Measurements from ENCODE around the gene KCNJ3.

KCNJ3 gene, protein sequence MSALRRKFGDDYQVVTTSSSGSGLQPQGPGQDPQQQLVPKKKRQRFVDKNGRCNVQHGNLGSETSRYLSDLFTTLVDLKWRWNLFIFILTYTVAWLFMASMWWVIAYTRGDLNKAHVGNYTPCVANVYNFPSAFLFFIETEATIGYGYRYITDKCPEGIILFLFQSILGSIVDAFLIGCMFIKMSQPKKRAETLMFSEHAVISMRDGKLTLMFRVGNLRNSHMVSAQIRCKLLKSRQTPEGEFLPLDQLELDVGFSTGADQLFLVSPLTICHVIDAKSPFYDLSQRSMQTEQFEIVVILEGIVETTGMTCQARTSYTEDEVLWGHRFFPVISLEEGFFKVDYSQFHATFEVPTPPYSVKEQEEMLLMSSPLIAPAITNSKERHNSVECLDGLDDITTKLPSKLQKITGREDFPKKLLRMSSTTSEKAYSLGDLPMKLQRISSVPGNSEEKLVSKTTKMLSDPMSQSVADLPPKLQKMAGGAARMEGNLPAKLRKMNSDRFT

GRCh38 chr2:154698296-154698720 is at the start of gene KCNJ3:
TSS of gene KCNJ3 (plus strand) at chr2:154698695. CDS start at chr2:154698776, 81 bp downstream.
- DNase-seq (ENCODE audit: low spot score), result no peak
- in situ Hi-C loops (cut with MboI; ENCODE audit: low pct_unique_long_range_greater_than_20kb, low sequenced_read_pairs, unreplicated experiment), result no loop called here
- no peak for TF ChIP-seq CTCF (IDR thresholded peaks at IDR 0.05; ENCODE audit: extremely low read depth, insufficient read depth, missing control alignments)

DNA sequence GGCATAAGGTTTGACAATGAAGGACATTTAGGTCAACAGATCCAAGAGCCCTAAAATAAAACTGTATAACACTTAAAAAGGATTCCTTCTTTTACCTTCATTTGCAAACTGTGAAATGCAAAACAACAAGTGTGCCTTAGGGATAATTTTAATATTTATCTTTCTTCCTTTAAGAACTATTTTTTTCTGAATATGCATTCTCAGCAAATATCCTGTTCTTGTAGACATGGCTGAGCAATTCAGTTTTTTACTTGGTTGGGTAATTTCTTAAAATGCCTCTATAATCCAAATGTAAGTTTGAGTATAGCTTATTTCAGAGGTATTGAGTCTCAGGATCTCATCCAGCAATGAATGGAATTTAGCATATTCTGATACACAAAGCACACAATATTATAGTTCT is 43.0 kb upstream of the KCNJ3 start:
- in situ Hi-C loops (cut with MboI; ENCODE audit: low pct_unique_long_range_greater_than_20kb, low sequenced_read_pairs, unreplicated experiment), result no loop called here
- no peak for TF ChIP-seq CTCF (IDR thresholded peaks at IDR 0.05; ENCODE audit: extremely low read depth, insufficient read depth, missing control alignments)
- no peak for DNase-seq (ENCODE audit: low spot score)

- no peak for TF ChIP-seq CTCF (IDR thresholded peaks at IDR 0.05; ENCODE audit: extremely low read depth, insufficient read depth, missing control alignments)
- no peak for DNase-seq (ENCODE audit: low spot score)
- in situ Hi-C loops (cut with MboI; ENCODE audit: low pct_unique_long_range_greater_than_20kb, low sequenced_read_pairs, unreplicated experiment), result no loop called here
Observed at GRCh38 chr2:154658854-154659253, 39.6 kb upstream of the KCNJ3 start.

DNA sequence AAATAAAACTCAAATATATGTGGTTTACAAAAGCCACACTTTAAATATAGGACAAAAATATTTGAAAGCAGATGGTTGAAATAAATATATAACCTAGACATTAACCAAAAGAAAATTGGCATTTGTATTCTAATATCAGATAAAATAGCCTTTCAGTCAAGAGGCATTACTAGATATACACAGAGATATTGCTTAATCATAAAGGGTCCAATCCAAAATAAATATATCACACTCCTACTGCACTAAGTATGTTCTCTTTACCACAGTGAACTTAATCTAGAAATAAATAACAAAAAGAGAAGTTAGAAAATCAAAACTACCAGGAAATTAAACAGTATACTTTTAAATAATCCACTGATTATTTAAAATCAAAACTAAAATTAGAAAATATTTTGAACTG is 34.2 kb upstream of the KCNJ3 start:
- TF ChIP-seq CTCF (IDR thresholded peaks at IDR 0.05; ENCODE audit: extremely low read depth, insufficient read depth, missing control alignments), result no peak
- in situ Hi-C loops (cut with MboI; ENCODE audit: low pct_unique_long_range_greater_than_20kb, low sequenced_read_pairs, unreplicated experiment), result no loop called here
- DNase-seq (ENCODE audit: low spot score), result no peak

GRCh38 chr2:154670083-154670482 is 28.4 kb upstream of the KCNJ3 start:
- in situ Hi-C loops (cut with MboI; ENCODE audit: low pct_unique_long_range_greater_than_20kb, low sequenced_read_pairs, unreplicated experiment), result no loop called here
- TF ChIP-seq CTCF (IDR thresholded peaks at IDR 0.05; ENCODE audit: extremely low read depth, insufficient read depth, missing control alignments), result no peak
- no peak for DNase-seq (ENCODE audit: low spot score)

DNA sequence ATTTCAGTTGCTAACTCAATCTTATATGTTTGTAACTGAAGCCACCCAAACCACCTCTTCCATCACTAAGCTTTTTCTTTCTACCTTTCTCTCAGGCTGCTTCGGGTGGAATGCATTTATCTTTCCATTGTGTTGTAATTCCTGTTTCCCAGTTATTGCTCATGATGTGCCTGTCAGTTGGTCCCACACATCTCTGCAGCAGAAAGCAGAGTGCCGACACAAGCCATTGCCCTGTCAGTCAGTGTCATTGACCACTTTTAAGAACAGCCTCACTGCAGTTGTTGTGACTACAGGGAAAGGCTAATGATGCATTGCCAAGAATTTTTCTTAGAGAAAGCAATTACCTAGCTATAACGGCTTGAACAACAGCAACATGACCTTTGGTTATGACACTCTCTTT is 24.8 kb upstream of the KCNJ3 start:
- in situ Hi-C loops (cut with MboI; ENCODE audit: low pct_unique_long_range_greater_than_20kb, low sequenced_read_pairs, unreplicated experiment), result no loop called here
- no peak for TF ChIP-seq CTCF (IDR thresholded peaks at IDR 0.05; ENCODE audit: extremely low read depth, insufficient read depth, missing control alignments)
- DNase-seq (ENCODE audit: low spot score), result no peak
